ENCODE measurements around the gene LRP1B. TPM values are rescaled to one million over a fixed set of nuclear protein-coding genes. Genes with fewer than 3 reads are reported as not detected.

The LRP1B gene
- total RNA-seq, 2 donors from 2014 or later: 0.52 to 3.0 TPM

DNA sequence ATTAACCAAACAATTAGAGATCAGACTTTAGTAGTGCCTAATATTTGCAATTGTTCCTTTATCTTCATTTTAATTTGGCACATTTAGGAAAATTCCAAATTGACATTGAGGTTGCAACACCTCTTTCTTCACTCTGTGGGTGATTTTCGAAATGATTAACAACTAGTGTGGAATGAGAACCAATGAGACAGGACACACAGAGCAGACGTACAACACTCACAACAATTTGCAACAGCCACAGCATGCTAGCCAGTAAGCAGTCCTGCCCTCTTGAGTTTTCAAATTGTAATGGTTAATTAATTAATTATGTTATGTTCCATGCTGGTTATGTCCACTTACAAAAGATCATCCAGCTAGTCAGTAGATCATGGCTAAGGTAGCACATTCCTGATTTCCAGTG is 339.3 kb downstream of the LRP1B start:
- H3K36me3 ChIP-seq (replicated peaks in 1 of 2; ENCODE audit: insufficient read depth in 1 of 2, low read depth in 2 of 2): no peaks in the 10 kb centered on the region
- TF ChIP-seq POLR2A (IDR thresholded peaks at IDR 0.05): no peak
- no peak overlapping the region for H3K27ac ChIP-seq
- H3K9me3 ChIP-seq: no peaks in the 10 kb centered on the region
- DNase-seq (no peak), ATAC-seq (no peak)
- 25 to 40% methylated on average over 2 of the region's 2 CpGs for WGBS, 2 donors
- H3K4me3 ChIP-seq: no peak overlapping the region
- H3K4me1 ChIP-seq: no peaks in the 10 kb centered on the region
- no peaks in the 10 kb centered on the region for H3K27me3 ChIP-seq
- intact Hi-C loops (cut with DNase I): no loop called here

DNA sequence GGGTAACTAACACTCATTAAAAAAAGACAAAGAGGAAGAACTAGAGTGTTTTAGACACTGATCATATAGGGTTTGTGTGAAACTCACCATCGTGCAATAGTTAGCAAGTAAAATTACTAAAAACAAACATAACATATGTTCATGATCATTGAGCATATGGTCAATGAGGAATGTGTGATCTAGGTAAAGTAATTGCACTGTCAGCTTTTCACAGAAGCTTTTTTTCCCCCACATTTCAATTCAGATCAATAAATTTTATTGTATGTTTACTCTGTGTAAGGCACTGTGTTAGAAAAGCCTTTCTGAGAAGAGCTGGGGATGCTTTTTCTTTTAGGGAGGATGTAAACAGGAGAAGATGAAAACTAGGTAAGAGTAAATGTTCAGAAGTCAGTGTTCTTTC is 348.2 kb downstream of the LRP1B start:
- ATAC-seq: no peak
- Histone ChIP-seq H3K4me1 (peaks cover 7% of the 10 kb centered on the region), H3K4me3 (no peak overlapping the region), H3K27me3 (no peaks in the 10 kb centered on the region), H3K27ac (no peak overlapping the region), H3K36me3 (replicated peaks in 1 of 2; ENCODE audit: insufficient read depth in 1 of 2, low read depth in 2 of 2) (no peaks in the 10 kb centered on the region), H3K9me3 (no peaks in the 10 kb centered on the region)
- no peak for DNase-seq
- intact Hi-C loops (cut with DNase I): no loop called here
- no peak for TF ChIP-seq POLR2A (IDR thresholded peaks at IDR 0.05)
- 39 to 53% methylated on average over 1 of the region's 1 CpG for WGBS, 2 donors

DNA sequence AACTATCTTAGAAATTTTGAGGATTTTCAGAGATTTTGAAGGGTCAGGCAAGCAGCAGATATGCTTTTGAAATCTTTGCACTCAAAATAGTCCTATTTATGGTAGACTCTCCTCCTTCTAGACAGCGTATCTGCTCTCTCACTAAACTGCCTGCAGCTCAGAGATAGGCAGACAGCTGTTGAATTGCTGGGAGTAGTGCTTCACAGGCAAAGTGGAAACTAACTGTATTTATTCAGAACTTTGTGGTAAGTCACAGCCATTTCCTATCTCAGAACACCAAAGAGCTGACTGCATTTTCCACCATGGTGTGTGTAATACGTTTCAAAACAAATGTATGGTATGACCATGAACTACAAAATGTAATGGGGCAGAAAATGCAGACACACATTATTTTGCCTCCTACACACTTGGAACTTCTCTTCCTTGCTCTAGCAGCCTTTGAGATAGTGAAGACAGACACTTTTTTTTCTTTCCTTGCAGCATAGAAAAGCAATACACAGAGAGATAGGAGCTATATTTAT is 352.4 kb downstream of the LRP1B start:
- no peak overlapping the region for H3K27ac ChIP-seq
- no peak for ATAC-seq
- DNase-seq: no peak
- H3K36me3 ChIP-seq (replicated peaks in 1 of 2; ENCODE audit: insufficient read depth in 1 of 2, low read depth in 2 of 2): no peaks in the 10 kb centered on the region
- intact Hi-C loops (cut with DNase I): no loop called here
- H3K4me1 ChIP-seq: no peaks in the 10 kb centered on the region
- H3K4me3 ChIP-seq: no peak overlapping the region
- no peaks in the 10 kb centered on the region for H3K9me3 ChIP-seq
- TF ChIP-seq, protein P1, sequence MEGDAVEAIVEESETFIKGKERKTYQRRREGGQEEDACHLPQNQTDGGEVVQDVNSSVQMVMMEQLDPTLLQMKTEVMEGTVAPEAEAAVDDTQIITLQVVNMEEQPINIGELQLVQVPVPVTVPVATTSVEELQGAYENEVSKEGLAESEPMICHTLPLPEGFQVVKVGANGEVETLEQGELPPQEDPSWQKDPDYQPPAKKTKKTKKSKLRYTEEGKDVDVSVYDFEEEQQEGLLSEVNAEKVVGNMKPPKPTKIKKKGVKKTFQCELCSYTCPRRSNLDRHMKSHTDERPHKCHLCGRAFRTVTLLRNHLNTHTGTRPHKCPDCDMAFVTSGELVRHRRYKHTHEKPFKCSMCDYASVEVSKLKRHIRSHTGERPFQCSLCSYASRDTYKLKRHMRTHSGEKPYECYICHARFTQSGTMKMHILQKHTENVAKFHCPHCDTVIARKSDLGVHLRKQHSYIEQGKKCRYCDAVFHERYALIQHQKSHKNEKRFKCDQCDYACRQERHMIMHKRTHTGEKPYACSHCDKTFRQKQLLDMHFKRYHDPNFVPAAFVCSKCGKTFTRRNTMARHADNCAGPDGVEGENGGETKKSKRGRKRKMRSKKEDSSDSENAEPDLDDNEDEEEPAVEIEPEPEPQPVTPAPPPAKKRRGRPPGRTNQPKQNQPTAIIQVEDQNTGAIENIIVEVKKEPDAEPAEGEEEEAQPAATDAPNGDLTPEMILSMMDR (IDR thresholded peaks at IDR 0.05): no peak
- no peak for TF ChIP-seq POLR2A (IDR thresholded peaks at IDR 0.05)
- no peaks in the 10 kb centered on the region for H3K27me3 ChIP-seq
- WGBS, 2 donors: 42 to 59% methylated on average over 2 of the region's 2 CpGs

DNA sequence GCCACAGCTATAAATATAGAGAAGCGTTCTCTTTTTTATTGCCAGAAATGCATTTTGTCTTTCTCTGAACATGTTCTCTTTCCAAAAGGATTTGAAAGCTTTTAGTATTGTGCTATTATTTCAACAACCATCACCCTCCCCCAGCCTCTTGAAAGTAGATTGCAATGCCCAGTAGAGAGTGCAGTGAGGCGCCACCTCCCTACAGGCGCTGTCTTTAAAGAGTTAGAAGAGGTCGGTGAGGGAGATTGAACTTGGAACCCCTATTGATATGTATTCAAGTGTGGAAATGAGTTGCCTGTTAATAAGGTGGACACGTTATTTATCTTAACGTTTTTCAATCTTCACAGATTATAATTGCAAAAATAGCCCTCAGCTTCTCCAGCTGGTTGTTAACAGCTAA is 360.3 kb downstream of the LRP1B start:
- 61 to 64% methylated on average over 6 of the region's 6 CpGs for WGBS, 2 donors
- intact Hi-C loops (cut with DNase I): no loop called here
- DNase-seq: no peak

DNA sequence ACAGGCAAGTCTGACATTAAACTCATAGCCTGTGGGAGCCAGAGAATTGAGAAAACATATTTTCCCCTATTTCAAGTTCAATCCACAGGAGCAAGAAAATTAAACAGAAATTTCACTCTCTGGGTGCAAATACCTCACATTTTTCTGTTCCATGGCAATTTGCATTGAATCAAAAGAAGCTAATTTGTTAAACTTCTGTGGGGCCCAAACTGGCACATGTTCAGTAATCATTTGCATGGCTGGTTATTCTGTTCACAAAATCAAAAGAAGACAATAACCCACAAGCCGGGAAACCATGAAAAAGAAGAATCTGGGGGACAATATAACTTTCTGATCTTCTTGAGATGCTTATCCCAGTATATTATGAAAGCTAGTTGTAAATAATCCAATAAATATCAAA is 363.1 kb downstream of the LRP1B start:
- Histone ChIP-seq H3K4me1 (no peaks in the 10 kb centered on the region), H3K27me3 (no peaks in the 10 kb centered on the region), H3K27ac (no peak overlapping the region), H3K36me3 (replicated peaks in 1 of 2; ENCODE audit: insufficient read depth in 1 of 2, low read depth in 2 of 2) (no peaks in the 10 kb centered on the region), H3K4me3 (no peak overlapping the region), H3K9me3 (no peaks in the 10 kb centered on the region)
- WGBS, 2 donors: 79 to 80% methylated on average over 1 of the region's 1 CpG
- intact Hi-C loops (cut with DNase I): no loop called here
- DNase-seq (no peak), ATAC-seq (no peak)
- TF ChIP-seq, protein P1 (IDR thresholded peaks at IDR 0.05): no peak
- TF ChIP-seq POLR2A (IDR thresholded peaks at IDR 0.05): no peak

More for the DNA sequence above, 360.3 kb downstream of the LRP1B start:
- TF ChIP-seq, protein P1 (IDR thresholded peaks at IDR 0.05): no peak
- no peak for TF ChIP-seq POLR2A (IDR thresholded peaks at IDR 0.05)
- Histone ChIP-seq H3K9me3 (no peaks in the 10 kb centered on the region), H3K4me3 (no peak overlapping the region), H3K36me3 (replicated peaks in 1 of 2; ENCODE audit: insufficient read depth in 1 of 2, low read depth in 2 of 2) (no peaks in the 10 kb centered on the region), H3K27me3 (no peaks in the 10 kb centered on the region), H3K4me1 (no peaks in the 10 kb centered on the region), H3K27ac (no peak overlapping the region)
- ATAC-seq: no peak

DNA sequence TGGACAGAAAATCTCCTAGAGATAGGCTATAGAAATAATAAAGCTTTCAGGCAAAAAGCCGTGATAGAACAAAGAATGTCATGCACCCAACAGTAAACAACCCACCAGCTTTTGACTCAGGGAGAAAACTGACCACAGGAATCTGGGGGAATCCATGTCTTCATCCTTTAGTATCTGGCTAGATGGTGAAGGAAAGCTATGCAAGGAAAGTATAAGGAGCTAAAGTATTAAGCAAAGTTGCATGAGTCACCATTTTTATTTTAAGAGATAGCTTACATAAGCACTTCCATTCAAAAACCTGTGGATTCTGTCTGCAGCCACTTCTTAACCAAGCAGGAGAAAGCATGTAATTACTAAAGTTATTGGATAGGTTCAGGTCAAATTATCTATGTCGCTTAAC is 363.8 kb downstream of the LRP1B start:
- intact Hi-C loops (cut with DNase I): no loop called here
- Histone ChIP-seq H3K4me3 (no peak overlapping the region), H3K27me3 (no peaks in the 10 kb centered on the region), H3K9me3 (no peaks in the 10 kb centered on the region), H3K4me1 (no peaks in the 10 kb centered on the region), H3K27ac (no peak overlapping the region), H3K36me3 (replicated peaks in 1 of 2; ENCODE audit: insufficient read depth in 1 of 2, low read depth in 2 of 2) (no peaks in the 10 kb centered on the region)
- TF ChIP-seq POLR2A (IDR thresholded peaks at IDR 0.05): no peak
- TF ChIP-seq, protein P1 (IDR thresholded peaks at IDR 0.05): no peak
- no peak for ATAC-seq
- WGBS, 2 donors: 74 to 83% methylated on average over 2 of the region's 2 CpGs
- no peak for DNase-seq
